Sciatic nerve (tissue), 2 donors: Measurements from ENCODE around the gene COG4. TPM values are rescaled to one million over a fixed set of nuclear protein-coding genes. Genes with fewer than 3 reads are reported as not detected.
"Not testable (repeated sequence)": the region's sequence is repeated elsewhere in the genome, so short reads cannot be mapped to it uniquely, and the experiment has no call there.

Source experiments
- ATAC-seq: fragments of 200-7000 bp; cut with Tn5 transposase; one replicate; pipeline ENCODE4 v1.9.1; 2020; ENCODE audit warnings: mild to moderate bottlenecking, moderate library complexity
- DNase-seq: peaks from one replicate; pipeline ENCODE4 v3.0.0-alpha.2; 2020; ENCODE audit warnings: low spot score
- intact Hi-C: fragments of 100-400 bp; cut with DNase I; formaldehyde crosslinking; loops from one replicate; pipeline ENCODE4 v1.14.2; 2022
- total RNA-seq: library from RNA; stranded (reverse); fragmentation: NEBNext Ultra II Directional; extraction: Animal tissue kit (Norgen Biotek cat#: 25700); gene quantifications from one replicate; pipeline ENCODE4 v1.2.1, GENCODE V29; 2021
- donor health status: DM: no; HTN: no; CAD: no.
- donor health status: DM: no; HTN: no; CAD: no.

Gene COG4
- total RNA-seq, 1 donor from 2014 or later, result 51.0 TPM

GRCh38 chr16:70468776-70469525 is 54.4 kb downstream of the COG4 start:
- ATAC-seq (no peak), DNase-seq (no peak)
- intact Hi-C loops, result no loop called here

DNA sequence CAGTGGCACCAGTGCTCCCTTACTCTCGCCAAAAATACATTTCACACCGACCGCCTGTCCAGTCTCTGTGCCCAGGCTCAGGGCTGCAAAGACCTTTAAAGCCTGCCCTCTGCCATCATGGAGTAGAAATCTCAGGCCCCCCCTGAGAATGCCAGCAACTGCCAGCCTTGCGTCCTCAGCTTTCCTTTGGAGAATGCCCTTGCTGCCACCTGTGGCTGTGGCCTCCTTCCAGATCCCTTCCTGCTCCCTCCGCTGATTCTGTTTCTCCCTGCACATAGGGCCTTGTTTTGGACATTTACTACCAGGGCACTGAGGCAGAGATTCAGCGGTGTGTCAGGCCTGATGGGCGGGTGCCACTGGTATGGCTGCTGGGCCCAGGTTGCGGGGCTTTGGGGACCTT is 55.7 kb downstream of the COG4 start:
- intact Hi-C loops, result no loop called here
- DNase-seq (no peak), ATAC-seq (no peak)

GRCh38 chr16:70467113-70467512 is 56.2 kb downstream of the COG4 start:
- intact Hi-C loops, result no loop called here
- DNase-seq, result no peak
- no peak for ATAC-seq

GRCh38 chr16:70466805-70467076 is 56.6 kb downstream of the COG4 start:
- intact Hi-C loops, result no loop called here
- DNase-seq (no peak), ATAC-seq (no peak)

- intact Hi-C loops, result no loop called here
- DNase-seq (no peak), ATAC-seq (no peak)
Measured at GRCh38 chr16:70465999-70466804, 57.2 kb downstream of the COG4 start.

- no peak for DNase-seq
- ATAC-seq, result no peak
- intact Hi-C loops, result no loop called here
Measured at GRCh38 chr16:70463235-70463634, 60.1 kb downstream of the COG4 start.

GRCh38 chr16:70460737-70461261 is 62.6 kb downstream of the COG4 start:
- intact Hi-C loops, result no loop called here
- ATAC-seq (no peak), DNase-seq (no peak)

DNA sequence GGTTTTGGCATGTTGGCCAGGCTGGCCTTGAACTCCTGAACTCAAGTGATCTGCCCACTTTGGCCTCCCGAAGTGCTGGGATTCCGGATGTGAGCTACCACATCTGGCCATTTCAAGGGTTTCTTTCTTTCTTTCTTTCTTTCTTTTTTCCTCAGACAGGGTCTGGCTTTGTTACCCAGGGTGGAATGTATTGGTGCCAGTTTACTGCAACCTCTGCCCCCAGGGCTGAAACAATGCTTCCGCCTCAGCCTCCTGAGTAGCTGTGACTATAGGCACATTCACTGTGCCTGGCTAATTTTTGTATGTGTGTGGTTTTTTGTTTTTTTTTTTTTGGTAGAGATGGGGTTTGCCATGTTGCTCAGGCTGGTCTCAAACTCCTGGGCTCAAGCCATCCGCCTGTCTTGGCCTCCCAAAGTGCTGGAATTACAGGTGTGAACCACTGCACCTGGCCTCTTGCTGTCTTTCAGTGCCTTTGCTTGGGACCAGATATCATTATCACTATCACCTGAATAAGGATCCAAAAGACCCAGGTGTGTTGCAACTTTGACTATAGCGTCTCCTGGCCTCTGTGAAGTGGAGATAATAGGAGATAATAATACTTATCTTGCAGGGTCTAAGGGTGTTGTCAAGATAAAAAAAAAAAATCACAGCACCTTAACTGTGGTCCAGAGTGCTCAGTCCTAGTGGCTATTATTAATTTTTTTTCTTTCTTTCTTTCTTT is 65.7 kb downstream of the COG4 start:
- intact Hi-C loops, result no loop called here
- DNase-seq (no peak), ATAC-seq (no peak)

DNA sequence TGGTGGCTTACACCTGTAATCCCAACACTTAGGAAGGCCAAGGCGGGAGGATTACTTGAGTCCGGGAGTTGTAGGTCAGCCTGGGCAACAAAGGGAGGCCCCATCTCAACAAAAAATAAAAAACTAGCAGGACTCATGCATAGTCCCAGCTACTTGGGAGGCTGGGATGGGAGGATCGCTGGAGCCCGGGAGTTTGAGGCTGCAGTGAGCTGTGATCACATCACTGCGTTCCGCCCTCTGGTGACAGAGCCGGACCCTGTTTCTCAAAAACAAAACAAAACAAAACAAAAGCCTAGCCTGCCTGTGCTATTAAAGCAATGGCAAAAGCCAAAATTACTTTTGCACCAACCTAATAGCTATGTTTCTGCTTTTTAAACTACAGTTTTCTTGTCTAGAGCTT is 67.4 kb downstream of the COG4 start:
- ATAC-seq, result no peak
- no peak for DNase-seq
- intact Hi-C loops, result no loop called here

GRCh38 chr16:70454222-70455034 is 68.9 kb downstream of the COG4 start, which contains the start of gene FCSK:
Gene FCSK, plus strand, starts transcription at chr16:70454595. Its CDS starts 8,596 bp downstream, at chr16:70463191.
- intact Hi-C loops, result no loop called here
- ATAC-seq (peak; percentile 94), DNase-seq (peak; percentile 79)

- ATAC-seq (peak; percentile 26), DNase-seq (no peak)
- intact Hi-C loops, result no loop called here
Measured at GRCh38 chr16:70453892-70454221, 69.5 kb downstream of the COG4 start.

DNA sequence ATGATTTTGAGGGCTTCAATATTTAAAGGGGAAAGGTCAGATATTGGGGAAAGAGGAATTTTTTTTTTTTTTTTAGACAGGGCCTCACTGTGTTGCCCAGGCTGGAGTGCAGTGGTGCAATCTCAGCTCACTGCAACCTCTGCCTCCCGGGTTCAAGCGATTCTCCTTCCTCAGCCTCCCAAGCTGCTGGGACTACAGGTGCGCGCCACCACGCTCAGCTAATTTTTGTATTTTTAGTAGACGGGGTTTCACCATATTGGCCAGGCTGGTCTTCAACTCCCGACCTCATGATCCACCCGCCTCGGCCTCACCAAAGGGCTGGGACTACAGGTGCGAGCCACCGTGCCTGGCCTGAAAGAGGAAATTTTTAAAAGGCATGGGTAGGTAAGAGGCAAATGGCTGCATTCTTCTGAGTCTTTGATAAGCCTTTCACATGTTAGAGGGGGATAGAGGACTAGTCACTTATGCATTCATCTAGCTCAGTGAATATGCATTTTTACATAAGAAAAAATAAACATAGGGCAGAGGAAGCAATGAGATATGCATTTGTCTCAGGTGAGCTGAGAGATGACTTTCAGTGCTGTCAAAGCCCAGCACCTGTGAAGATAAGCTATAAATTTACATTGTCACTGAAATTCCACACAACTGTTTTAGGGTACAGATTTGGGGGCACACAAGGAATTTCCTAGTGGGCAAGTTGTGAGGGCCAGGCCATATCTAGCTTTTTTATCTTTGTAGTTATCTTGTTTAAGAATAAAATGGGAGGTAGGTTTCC is 70.0 kb downstream of the COG4 start:
- DNase-seq (no peak), ATAC-seq (no peak)
- intact Hi-C loops, result no loop called here

DNA sequence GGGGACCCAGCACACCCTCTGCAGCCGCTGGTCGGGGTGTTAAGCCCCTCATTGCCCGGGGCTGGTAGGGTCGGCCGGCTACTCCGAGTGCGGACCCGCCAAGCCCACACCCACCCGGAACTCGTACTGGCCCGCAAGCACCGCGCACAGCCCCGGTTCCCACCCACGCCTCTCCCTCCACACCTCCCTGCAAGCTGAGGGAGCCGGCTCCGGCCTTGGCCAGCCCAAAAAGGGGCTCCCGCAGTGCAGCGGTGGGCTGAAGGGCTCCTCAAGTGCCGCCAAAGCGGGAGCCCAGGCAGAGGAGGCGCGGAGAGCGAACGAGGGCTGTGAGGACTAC is 72.4 kb downstream of the COG4 start:
- intact Hi-C loops, DNase-seq, ATAC-seq: not testable (repeated sequence)

DNA sequence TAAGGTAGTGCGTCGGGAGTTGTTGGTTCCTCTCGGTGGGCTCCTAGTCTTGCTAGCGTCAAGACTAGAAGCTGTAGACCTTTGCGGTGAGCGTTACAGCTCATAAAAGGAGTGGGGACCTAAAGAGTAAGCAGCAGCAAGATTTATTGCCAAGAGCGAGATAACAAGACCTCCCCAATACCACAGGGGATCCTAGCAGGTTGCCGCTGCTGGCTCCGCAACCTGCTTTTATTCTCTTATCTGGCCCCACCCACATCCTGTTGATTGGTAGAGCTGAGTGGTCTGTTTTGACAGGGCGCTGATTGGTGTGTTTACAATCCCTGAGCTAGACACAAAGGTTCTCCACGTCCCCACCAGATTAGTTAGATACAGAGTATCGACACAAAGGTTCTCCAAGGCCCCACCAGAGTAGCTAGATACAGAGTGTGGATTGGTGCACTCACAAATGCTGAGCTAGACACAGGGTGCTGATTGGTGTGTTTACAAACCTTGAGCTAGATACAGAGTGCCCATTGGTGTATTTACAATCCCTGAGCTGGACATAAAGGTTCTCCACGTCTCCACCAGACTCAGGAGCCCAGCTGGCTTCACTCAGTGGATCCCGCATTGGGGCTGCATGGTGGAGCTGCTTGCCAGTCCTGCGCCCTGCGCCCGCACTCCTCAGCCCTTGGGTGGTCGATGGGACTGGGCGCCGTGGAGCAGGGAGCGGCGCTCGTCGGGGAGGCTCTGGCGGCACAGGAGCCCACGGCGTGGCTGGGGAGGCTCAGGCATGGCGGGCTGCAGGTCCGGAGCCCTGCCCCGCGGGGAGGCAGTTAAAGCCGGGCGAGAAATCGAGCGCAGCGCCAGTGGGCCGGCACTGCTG is 73.0 kb downstream of the COG4 start:
- ATAC-seq, intact Hi-C loops, DNase-seq: not testable (repeated sequence)

GRCh38 chr16:70448075-70448474 is 75.3 kb downstream of the COG4 start:
- intact Hi-C loops, result no loop called here
- DNase-seq (no peak), ATAC-seq (no peak)

GRCh38 chr16:70444249-70445063 is 78.9 kb downstream of the COG4 start:
- peak; percentile 55 for ATAC-seq
- intact Hi-C loops, result no loop called here
- DNase-seq, result no peak

DNA sequence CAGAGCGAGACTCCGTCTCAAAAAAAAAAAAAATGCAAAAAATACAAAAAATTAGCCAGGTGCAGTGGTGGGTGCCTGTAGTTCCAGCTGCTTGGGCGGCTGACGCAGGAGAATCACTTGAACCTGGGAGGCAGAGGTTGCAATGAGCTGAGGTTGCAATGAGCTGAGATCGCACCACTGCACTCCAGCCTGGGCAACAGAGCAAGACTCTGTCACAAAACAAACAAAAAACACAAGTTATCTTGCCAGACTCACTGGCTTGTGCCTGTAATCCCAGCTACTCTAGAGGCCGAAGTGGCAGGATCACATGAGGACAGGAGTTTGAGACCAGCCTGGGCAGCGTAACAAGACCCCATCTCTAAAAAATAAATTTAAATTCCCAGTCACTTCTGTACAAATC is 81.0 kb downstream of the COG4 start:
- DNase-seq (no peak), ATAC-seq (no peak)
- intact Hi-C loops, result no loop called here
